Lower leg skin (tissue), 3 donors: ENCODE measurements around the gene KCNB1.

Experiments used
- CTCF ChIP-seq, 3 donors: fragments of 450-650 bp; IDR thresholded peaks; one replicate each; pipeline ENCODE4 v1.5.1; 2016; ENCODE audit warnings: antibody characterized with exemption in 3 of 3, mild to moderate bottlenecking in 3 of 3, moderate library complexity in 2 of 3
- POLR2A ChIP-seq, 2 donors: fragments of 450-650 bp; IDR thresholded peaks; one replicate each; pipeline ENCODE4 v1.6.1; 2016 to 2017; ENCODE audit warnings: antibody characterized with exemption in 2 of 2, mild to moderate bottlenecking in 1 of 2, moderate library complexity in 1 of 2

GRCh38 chr20:49516916-49517804 lies 34.7 kb upstream of the KCNB1 start:
- no peak for TF ChIP-seq CTCF (IDR thresholded peaks at IDR 0.05)
- TF ChIP-seq POLR2A (IDR thresholded peaks at IDR 0.05), result no peak
